ENCODE measurements around the gene PODXL2.

The PODXL2 gene

DNA sequence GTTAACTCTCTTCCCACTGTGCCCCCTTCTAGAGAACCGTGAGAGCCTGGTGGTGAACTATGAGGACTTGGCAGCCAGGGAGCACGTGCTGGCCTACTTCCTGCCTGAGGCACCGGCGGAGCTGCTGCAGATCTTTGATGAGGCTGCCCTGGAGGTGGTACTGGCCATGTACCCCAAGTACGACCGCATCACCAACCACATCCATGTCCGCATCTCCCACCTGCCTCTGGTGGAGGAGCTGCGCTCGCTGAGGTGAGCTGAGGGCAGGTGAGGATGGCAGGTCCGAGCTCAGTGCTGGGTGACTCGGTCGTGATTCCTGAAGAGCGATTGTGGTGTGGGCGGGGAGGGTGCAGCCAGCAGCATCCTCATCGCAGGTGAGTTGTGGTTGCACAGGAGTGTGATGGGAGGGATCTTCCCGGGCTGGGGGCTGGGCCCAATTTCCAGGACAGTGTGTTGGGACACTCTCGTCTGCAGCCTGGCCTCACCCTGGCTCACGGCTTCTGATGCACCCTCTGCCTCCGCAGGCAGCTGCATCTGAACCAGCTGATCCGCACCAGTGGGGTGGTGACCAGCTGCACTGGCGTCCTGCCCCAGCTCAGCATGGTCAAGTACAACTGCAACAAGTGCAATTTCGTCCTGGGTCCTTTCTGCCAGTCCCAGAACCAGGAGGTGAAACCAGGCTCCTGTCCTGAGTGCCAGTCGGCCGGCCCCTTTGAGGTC lies 22.7 kb upstream of the PODXL2 start:
- no peak for DNase-seq (ENCODE audit: low read depth)

DNA sequence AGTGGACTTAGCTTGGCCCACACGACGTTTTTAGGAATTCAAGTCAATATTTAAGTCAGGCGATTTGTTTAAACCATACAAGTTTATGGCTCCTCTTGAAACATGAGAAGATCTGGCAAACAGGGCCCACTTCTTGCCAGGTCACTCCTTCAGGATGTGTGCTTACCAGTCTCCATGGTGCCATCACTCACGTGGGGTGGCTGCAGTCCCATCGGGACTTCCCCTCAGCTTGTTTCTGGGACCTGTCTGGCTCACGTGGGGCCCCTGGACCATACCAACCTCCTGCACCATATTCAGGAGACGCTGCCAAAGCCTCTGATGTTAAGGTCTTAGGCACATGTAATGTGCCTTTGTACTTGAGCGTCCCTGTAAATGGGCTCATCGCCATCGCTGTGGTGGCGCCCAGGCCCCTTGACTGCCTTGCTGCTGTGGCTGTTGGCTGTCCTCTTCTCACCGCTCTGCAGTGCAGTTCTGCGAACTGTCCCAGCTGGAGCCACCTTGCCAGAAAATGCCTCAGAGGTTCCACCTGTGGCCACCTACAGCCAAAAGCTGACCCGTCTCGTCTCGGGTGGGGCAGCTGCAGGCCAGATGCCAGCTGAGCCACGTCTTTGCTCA lies 21.9 kb upstream of the PODXL2 start:
- no peak for DNase-seq (ENCODE audit: low read depth)

DNA sequence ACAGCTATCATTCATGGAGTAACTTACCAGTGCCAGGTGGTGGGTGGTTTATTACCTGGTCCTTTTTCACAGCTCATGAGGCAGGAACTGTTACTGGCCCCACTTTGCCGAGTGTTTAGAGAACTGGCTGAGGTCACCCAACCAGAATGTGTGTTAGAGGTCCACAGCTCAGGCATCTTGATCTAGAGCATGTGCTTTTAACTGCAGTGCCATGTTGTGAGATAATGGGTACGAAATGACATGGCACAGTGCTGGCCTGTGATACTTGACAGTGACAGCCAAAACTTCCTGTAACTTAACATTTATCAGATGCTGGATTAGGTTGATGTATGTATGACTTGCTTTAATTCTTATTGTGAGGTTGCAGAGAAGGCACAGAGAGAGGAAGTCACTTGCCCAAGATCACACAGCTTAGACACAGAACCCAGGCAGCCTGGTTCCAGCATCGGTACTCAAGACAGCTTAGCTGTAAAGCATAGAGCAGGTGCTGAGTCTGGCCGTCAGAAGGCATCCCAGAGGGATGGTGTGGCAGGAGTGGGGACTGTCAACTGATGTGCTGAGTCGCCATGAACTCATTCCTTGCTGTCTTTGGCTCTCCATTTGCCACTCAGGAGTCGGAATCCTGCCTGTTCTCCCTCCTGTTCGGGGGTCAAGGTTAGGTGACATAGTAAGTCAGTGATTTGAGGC lies 21.2 kb upstream of the PODXL2 start:
- no peak for DNase-seq (ENCODE audit: low read depth)

DNA sequence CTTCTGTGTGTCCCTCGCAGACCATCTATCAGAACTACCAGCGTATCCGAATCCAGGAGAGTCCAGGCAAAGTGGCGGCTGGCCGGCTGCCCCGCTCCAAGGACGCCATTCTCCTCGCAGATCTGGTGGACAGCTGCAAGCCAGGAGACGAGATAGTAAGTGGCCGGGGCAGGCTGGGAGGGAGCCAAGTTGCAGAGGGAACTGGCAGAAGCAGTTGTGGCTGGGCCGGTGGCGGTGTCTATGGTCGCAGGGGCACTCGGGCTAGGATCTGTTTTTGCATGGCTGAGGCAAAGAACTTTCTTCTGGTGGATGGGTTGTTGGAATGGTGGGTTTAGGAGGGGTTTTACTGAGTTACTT lies 20.6 kb upstream of the PODXL2 start:
- no peak for DNase-seq (ENCODE audit: low read depth)

DNA sequence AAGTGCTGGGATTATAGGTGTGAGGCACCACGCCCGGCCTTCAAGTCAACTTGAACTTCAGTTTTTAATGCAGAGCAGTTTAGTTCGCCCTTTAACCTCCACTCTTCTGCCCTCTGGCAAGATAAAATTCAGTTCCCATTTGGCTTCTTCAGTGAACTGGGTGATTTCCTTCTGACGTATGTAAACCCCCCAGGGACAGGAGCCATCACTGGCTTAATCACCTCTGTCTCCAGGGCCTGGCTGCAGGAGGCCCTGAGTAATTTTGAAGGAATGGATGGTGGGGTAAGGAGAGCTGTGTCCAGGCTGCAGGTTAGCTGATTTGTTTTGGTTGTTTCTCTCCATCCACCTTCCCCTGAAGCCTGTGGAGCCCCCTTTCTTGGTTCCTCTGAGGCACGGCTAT lies 18.9 kb upstream of the PODXL2 start:
- DNase-seq (ENCODE audit: low read depth), result no peak

DNA sequence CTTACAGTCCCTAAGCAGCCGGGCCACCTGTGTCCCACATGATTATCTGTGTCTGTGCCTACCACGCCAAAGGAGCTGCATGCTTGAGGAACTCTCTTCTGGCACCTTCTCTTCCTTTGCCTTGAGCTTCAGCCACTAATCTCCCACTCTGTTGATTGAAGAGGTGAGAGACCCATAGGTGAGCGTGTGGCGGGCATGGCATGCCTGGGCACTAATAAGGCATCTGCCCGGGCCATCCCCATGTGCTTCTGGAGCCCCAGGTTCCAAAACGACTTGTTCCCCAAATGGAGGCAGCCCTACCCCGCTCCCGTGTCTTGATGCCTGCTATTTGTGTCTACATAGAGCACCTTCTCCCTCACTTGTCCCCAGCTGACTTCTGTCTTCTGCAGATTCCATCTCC lies 17.7 kb upstream of the PODXL2 start:
- no peak for DNase-seq (ENCODE audit: low read depth)

GRCh38 chr3:127612966-127613365 lies 16.0 kb upstream of the PODXL2 start:
- no peak for DNase-seq (ENCODE audit: low read depth)

DNA sequence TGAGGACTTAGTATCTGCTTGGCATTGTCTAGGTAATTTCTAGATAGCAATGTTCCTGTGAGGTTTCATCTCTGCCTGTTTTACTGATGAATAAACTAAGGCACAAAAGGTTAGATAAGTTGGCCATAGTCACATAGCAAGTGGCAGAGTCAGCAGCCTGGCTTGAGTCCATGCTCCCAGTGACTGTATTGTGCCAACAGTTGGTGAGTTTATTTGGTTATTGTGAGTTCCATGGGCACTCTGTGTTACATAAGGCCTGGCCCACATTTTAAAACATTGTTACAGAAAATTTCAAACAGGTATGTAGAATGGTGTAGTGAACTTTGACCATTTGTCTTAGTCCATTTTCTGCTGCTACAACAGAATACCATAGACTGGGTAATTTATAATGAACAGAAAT lies 15.6 kb upstream of the PODXL2 start:
- no peak for DNase-seq (ENCODE audit: low read depth)

- DNase-seq (ENCODE audit: low read depth), result no peak
These were observed 13.9 kb upstream of the PODXL2 start for GRCh38 chr3:127614928-127615589.

DNA sequence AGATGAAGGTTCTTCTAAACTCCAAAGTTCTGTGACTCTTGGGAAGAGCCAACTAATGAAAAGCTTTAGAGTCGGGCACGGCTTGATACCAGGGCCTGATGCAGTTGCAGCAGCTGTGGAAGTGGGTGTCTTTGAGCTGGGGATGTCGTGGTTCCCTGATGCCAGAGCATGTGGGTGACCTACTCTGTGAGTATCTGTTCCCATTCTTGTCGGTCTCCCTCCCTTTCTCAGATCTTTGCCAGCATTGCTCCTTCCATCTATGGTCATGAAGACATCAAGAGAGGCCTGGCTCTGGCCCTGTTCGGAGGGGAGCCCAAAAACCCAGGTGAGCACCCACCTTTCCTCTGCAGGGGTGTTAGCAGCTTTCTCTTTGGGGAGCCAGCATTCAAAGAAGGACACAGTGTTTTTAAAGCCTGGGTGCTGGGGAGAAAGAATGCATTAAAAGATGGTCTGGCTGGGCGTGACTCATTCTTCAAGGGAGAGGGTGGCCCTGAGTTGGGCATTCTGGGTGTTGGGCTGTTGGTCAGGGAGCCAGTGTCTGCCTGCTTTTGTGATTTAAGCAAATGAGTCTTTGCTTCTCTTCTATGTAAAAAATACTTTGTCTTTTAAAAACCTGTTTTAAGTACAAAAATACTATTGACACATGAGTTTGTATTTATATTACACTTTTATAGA lies 13.2 kb upstream of the PODXL2 start:
- no peak for DNase-seq (ENCODE audit: low read depth)

DNA sequence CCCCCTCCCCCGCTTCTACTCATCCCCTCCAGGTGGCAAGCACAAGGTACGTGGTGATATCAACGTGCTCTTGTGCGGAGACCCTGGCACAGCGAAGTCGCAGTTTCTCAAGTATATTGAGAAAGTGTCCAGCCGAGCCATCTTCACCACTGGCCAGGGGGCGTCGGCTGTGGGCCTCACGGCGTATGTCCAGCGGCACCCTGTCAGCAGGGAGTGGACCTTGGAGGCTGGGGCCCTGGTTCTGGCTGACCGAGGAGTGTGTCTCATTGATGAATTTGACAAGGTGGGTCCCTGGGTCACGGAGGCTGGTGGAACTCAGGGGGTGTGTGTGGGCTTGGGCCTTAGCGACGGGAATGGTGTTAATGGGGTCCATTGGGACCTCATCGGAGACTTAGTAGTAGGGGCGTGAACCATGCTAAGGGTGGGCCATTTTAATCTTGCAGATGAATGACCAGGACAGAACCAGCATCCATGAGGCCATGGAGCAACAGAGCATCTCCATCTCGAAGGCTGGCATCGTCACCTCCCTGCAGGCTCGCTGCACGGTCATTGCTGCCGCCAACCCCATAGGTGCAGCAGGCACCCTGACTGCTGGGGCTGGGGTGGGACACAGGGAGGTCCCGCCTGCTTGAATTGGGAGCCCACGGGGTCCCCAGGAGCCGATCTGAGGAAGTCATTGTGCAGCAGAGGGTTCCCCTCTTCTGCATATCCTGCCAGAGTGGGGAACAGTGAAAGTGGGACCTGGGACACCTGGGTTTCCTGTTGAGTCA lies 12.0 kb upstream of the PODXL2 start:
- no peak for DNase-seq (ENCODE audit: low read depth)

- no peak for DNase-seq (ENCODE audit: low read depth)
These were observed 10.1 kb upstream of the PODXL2 start for GRCh38 chr3:127618891-127619290.

- DNase-seq (ENCODE audit: low read depth), result no peak
These were observed 8.2 kb upstream of the PODXL2 start for GRCh38 chr3:127620637-127621375.

DNA sequence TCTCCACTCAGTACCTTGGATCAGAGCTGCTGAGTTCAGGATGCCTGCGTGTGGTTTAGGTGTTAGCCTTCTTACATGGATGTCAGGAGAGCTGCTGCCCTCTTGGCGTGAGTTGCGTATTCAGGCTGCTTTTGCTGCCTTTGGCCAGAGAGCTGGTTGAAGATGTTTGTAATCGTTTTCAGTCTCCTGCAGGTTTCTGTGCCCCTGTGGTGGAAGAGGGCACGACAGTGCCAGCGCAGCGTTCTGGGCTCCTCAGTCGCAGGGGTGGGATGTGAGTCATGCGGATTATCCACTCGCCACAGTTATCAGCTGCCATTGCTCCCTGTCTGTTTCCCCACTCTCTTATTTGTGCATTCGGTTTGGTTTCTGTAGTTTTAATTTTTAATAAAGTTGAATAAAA lies 7.0 kb upstream of the PODXL2 start:
- no peak for DNase-seq (ENCODE audit: low read depth)

DNA sequence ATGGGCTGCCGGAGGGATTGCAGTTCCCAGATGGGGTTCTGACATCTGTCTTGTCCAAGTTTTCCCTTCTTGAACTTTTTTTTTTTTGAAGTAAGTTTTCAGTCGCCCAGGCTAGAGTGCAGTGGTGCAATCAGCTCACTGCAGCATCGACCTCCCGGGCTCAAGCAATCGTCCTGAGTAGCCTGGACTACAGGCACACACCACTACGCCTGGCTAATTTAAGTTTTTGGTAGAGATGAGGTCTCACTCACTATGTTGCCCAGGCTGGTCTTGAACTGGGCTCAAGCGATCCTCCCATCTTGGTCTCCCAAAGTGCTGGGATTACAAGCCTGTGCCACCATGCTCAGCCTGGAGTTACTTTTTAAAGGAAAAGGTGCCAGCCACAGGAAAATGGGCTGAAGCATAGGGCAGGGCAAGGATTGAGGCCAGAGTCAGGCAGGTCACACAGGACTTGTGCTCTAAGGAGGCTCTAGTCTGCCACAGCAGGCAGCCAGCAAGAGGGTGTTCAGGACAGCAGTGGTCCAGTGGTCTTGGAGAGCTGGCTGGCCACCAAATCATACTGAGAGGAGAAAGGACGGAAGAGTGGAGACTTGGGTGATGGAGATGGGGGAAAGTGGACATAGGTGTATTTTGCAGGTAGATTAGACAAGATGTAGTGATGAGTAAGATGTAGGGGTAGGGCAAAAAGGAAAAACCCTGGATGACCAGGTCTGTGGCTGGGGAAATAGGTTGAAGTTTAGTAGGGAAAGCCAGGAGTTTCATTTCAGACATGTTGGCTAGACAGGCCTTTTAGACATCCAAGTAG lies 6.0 kb upstream of the PODXL2 start:
- DNase-seq (ENCODE audit: low read depth), result no peak

GRCh38 chr3:127624063-127624462 lies 4.9 kb upstream of the PODXL2 start:
- no peak for DNase-seq (ENCODE audit: low read depth)

GRCh38 chr3:127625821-127626220 lies 3.2 kb upstream of the PODXL2 start:
- DNase-seq (ENCODE audit: low read depth), result no peak

DNA sequence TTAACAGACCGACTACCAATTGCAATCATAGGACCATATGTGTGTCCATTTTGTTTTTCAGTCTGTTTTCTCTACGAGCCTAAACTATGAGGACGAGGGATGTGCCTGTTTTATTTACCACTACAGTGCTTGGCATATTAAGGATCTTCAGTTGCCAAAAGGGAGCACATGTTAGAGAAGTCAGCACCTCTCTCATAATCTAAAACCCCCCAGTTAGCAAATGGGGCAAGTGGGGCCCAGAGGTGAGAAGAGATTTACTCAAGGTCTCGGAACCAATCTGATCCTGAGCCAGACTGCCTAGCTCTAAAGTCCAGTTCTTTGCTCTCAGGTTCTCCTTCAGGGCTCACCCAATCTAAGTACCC lies 578 bp upstream of the PODXL2 start:
- no peak for DNase-seq (ENCODE audit: low read depth)

DNA sequence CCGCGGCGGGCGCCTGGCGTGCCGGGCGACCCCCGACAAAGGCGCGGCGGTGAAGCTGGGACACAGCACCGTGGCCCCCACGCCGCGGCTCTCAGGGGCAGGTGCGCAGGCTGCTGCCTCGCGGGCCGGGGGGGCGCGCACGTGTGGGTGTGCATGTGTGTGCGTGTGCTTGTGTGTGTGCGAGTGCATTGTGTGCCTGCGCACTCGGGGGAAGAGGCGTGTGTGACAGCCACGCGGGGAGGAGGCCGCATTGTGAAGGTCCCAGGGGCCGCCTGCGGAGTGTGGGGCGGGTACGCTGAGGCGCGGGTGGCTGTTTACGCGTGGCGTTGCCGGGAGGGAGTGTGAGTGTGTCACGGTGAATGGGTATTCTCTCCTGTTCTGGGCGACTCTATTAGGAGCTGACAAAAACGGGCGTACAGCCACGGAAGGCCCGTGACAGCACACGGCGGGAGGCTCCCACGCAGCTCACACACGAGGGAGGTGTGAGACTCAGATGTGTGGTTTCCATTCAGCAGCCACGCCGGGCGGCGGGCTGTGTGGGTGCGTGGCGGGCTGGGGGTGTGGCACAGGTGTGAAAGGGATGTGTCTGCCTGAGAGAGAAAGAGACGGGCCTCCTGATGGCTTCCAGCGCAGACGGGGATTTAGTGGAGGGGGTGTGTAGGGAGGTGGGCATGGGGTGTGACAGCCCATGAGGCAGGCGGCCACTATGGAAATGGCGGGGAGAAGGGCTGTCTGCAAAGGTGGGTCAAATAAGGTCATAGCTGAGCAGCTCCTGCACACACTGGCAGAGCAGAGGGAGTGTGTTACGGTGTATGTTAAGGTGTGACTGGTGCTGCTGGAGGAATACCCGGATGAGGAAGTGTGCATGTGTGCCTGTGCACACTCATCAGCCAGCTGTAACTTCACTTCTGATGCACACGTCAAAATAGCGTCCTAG lies 750 bp downstream of the PODXL2 start:
- peak; percentile 4 for DNase-seq (ENCODE audit: low read depth)
